Measurements from ENCODE around the gene RABGGTA.

Gene RABGGTA

DNA sequence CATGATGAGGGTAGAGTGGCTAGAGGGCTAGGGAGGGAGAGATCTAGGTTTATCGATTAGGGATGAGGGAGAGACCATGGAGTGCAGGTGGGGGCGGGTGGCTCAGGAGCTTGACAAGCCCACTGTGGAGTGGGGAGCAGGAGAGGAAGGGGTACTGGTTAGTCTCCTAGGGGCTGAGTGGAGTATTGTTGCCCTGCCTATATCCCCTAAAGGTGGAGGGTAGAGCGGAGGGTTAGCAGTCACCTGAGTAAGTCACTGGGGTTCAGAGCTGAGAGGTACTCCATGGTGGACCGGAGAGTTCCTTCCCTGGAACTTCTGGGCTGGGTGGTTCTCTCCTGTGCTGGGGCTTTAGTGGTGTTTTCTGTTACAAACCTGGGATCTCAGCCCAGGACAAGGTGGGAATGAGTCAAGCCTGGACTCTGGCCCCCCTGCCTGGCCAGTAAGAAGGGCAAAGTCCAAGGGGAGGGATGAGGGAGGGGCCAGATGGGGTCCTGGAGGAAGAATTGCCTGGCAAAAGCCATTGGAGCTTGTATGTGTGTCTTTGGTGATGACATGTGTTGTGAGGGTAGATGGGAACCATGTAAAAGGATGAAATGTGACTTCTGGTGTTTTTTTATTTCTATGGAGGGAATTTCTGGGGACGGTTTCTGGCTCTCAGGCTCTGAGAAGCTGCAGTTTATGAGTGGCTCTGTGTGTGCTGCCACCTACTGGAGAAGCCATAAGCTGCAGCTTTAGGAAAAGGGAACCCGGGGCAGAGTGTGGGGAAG lies 36.4 kb upstream of the RABGGTA start, which contains the start of gene CIDEB:
TSS of gene CIDEB (minus strand) at position 403 of the 767 bp plus-strand sequence. CDS start at position 284, 119 bp downstream.
- peak in 37 of 42 donors; percentile 18 to 86 (median 68) for DNase-seq
- intact Hi-C loops (cut with DNase I), result no loop called here

DNA sequence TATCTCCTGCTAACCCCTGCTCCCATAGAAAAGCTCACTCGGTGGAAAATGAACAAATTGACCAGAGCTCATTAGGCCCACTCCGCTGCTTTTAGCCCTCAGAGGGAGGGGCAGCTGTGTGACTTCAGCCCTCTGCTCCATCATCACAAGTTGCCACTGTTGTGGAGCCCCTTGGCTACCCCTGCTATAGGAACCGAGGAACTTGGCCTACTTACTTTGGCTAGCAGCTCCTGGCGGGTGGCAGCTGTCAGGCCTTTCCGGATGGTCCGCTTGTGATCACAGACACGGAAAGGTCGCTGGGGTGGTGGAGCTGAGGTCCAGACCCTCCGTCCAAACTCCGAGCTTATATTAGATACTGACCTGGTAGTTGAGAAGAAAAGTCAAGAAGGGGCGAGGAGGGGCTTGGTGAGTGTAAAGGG lies 35.8 kb upstream of the RABGGTA start:
- intact Hi-C loops (cut with DNase I), result no loop called here
- no peak for DNase-seq

DNA sequence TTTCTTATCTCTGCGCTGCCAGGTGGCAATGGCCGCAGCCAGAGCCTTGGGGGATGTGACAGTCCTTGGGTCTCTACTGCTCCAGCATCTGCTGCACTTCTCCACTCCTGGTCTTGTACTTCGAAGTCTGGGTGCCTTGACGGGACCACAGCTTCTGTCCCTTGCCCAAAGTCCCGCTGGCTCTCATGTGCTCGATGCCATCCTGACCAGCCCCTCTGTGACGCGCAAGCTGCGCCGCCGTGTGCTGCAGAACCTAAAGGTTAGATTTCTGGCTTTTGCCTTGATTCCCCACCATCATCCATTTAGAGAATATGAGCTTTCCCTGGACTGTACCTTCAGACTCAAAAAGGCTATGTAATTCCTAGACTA lies 32.6 kb upstream of the RABGGTA start:
- DNase-seq, result no peak
- intact Hi-C loops (cut with DNase I), result no loop called here

DNA sequence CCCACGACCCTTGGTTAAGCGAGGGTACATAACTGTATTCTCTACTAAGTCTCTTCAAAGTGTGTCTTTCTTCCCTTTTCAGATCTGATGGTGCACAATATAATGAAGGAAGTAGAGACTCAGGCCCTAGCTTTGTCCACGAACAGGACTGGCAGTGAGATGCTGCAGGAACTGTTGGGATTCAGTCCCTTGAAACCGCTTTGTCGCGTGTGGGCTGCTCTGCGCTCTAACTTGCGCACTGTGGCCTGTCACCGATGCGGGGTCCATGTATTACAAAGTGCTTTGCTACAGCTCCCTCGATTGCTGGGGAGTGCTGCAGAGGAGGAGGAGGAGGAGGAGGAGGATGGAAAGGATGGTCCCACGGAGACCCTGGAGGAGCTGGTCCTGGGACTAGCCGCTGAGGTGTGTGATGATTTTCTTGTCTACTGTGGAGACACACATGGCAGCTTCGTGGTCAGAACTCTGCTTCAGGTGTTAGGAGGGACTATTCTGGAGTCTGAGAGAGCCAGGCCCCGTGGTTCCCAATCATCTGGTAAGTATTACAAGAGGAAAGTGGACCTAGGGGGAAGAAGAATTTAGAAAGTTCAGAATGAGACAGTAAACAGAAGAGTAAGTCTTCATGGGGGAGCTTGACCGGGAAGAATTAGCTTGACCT lies 29.1 kb upstream of the RABGGTA start:
- intact Hi-C loops (cut with DNase I), result no loop called here

DNA sequence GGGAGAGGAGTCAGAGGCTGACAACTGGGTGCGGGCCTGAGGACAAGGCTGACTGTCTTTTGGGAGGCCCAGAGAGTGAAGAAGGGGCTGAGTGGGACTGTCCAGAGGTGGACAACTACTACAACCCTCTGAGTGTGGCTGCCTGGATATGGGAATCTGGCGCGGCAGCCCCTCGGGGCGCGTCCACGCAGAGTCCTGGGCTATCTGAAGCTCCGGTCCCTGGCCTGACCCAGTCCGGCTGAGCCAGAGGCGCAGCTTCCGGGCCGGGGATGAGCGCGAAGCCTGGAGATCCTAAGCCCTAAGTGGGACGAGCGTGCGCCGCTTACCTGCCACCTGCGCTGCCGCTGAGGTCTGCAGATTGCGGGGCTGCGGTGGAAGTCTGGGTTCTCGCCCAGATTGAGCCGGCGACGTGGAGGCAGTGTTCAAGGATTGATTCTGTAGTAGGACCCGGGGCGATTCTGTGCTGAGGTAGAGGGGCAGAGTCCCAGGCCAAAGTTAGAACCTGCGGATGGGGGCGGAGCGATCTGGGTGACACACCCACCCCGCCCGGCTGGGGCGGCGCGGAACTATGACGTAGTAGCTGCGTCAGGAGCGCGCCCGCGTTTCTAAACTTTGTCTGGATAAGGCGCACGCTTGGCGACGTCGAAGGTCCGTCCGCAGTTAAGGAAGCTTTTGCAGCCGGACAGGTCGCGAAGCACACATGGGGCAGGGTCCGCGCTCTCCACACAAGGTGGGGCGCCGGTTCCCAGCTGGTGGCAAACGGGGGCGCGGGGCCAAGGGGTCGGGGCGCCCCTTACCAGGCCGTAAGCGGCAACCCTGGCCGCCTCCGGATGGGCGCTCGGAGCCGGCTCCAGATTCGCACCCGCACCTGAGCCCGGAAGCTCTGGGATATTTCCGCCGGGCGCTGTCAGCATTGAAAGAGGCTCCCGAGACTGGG lies 28.1 kb upstream of the RABGGTA start, which contains the start of the genes DHRS1 and NOP9:
TSS of gene DHRS1 (minus strand) at position 526 of the 937 bp plus-strand sequence. CDS start 674 bp downstream, outside the sequence.
TSS of gene NOP9 (plus strand) at position 596 of the 937 bp plus-strand sequence. CDS start at position 701, 105 bp downstream.
- peak; percentile 85 to 97 (median 94) for DNase-seq

More for the DNA sequence above, 29.1 kb upstream of the RABGGTA start:
- no peak for DNase-seq

DNA sequence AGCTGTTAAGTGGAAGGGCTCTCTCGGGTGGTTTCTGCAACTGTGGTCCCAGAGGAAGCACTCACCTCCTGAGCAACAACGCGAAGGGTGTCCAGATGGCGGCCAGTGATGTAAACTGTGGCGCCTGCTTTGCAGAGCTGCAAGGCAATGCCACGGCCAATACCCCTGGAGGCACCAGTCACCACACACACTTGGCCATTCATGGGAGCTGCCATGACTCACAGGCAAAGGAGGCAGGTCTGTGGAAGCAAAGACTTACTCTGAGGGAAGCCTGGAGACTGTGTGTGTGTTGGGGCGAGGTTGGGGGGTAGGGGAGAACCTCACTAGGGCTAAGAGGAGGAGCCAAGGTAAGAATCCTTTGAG lies 27.5 kb upstream of the RABGGTA start:
- intact Hi-C loops (cut with DNase I), result loop anchor here (5.0 kb wide), 1 partner anchor 57 kb away; the partner anchor contains the start of gene TINF2
- DNase-seq, result peak in 1 of 42 donors; percentile 57

More for the DNA sequence above, 28.1 kb upstream of the RABGGTA start, which contains the start of the genes DHRS1 and NOP9:
- intact Hi-C loops (cut with DNase I), result loop anchor here (5.0 kb wide), 1 partner anchor 57 kb away; the partner anchor contains the start of gene TINF2

GRCh38 chr14:24297190-24297964 lies 26.0 kb upstream of the RABGGTA start:
- intact Hi-C loops (cut with DNase I), result loop anchor here (5.0 kb wide), 1 partner anchor 55 kb away; the partner anchor contains the start of gene TINF2
- DNase-seq, result no peak

GRCh38 chr14:24296341-24297157 lies 25.2 kb upstream of the RABGGTA start:
- intact Hi-C loops (cut with DNase I), result loop anchor here (5.0 kb wide), 1 partner anchor 54 kb away; the partner anchor contains the start of gene TINF2
- peak; percentile 46 to 86 (median 69) for DNase-seq

DNA sequence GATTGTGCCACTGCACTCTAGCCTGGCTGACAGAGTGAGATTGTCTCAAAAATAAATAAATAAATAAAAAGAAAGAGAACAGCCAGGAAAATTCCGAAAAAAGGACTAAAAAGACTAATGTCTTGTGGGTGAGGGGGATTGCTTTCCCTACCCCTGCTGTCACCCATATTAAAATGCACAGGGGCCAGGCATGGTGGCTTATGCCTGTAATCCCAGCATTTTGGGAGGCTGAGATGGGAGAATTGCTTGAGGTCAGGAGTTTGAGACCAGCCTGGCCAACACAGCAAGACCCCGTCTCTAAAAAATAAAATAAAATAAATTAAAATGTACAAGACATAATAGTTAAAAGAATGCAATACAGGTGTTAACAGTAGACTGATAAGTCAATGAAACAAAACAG lies 22.1 kb upstream of the RABGGTA start:
- intact Hi-C loops (cut with DNase I), result no loop called here
- no peak for DNase-seq

GRCh38 chr14:24292118-24292807 lies 20.9 kb upstream of the RABGGTA start:
- DNase-seq, result no peak
- intact Hi-C loops (cut with DNase I), result no loop called here

GRCh38 chr14:24291446-24292117 lies 20.2 kb upstream of the RABGGTA start:
- no peak for DNase-seq
- intact Hi-C loops (cut with DNase I), result no loop called here

DNA sequence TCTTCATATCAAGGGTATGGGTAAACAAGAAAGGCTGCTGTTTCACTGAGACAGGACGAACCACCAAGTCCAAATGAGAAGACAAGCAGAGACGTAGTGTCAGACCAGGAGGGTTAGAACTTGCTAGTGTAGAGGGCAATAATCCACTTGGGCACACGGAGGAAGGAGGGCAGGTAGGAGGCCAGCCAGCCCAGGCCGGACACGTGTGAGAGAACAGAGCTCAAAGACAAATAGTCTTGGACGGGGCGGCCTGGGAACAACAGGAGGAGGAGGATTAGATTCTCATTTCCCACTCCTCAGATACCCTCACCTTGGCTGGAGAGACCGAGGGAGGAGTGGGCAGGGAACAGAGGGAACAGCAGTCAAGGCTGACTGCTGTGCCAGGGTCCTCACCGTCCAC lies 19.3 kb upstream of the RABGGTA start:
- DNase-seq, result no peak
- intact Hi-C loops (cut with DNase I), result no loop called here

DNA sequence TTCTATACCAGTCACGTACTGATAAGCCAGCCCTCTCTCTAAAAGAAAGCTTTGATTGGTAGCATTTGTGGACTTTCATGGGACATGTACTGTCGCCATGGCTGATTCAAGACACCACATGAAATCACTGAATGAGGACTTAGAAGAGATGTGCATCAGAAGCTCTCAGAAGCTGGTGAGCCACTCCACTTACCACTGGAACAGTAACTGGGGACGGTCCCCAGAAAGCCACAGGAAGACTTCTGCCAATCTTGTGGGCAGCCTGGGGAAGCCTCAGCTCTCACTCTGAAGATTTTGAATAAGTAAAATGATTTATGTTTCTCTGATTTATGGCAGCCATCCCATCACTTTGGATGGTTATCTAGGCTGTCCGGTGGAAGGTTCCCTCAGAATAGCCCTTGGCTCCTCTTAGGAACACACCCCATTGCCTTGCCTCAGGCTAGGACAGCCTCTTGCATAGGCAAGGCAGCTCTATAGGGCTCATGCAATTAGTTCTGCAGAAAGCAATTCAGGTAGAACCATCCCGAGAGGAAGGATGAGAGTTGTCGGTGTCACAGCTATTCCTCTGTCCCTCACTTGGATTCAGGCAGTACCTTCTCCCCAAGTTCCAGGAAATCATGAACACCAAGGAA lies 18.4 kb upstream of the RABGGTA start:
- intact Hi-C loops (cut with DNase I), result no loop called here
- DNase-seq, result no peak

DNA sequence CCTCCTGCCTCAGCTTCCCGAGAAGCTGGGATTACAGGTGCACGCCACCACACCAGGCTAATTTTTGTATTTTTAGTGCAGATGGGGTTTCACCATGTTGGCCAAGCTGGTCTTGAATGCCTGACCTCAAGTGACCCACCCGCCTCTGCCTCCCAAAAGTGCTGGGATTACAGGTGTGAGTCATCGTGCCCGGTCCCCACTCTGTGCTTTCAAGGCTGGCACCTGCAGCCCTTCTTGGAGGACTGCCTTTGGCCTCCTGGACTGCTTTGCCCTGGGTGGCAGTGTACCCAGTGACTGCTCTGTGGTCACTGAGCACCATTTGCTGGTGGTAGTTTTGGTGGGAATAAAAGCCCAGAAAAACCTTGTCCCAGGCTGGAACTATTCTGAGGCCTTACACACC lies 15.6 kb upstream of the RABGGTA start:
- intact Hi-C loops (cut with DNase I), result no loop called here
- no peak for DNase-seq

DNA sequence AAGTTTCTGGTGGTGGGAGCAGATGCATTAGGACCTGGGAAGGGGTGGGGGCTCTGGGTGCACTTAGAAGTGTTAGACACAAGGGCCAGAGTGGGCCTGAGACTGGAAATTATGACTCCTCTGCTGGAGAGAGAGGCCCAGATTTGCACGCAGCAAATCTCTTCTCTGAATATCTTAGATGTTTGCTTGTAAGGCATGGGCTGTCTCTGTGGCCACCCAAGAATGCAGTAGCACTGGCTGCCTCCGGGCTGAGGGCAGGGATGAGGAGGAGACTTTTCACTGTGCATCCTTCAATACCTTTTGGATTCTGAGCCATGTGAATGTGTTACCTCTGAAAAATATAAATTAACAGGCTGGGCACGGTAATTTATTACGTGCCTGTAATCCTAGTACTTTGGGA lies 14.0 kb upstream of the RABGGTA start:
- no peak for DNase-seq
- intact Hi-C loops (cut with DNase I), result no loop called here
